ENCODE data around the gene AHRR. TPM values are rescaled to one million over a fixed set of nuclear protein-coding genes. Genes with fewer than 3 reads are reported as not detected.

The AHRR gene
- total RNA-seq, 1 donor from 2014 or later = not detected

DNA sequence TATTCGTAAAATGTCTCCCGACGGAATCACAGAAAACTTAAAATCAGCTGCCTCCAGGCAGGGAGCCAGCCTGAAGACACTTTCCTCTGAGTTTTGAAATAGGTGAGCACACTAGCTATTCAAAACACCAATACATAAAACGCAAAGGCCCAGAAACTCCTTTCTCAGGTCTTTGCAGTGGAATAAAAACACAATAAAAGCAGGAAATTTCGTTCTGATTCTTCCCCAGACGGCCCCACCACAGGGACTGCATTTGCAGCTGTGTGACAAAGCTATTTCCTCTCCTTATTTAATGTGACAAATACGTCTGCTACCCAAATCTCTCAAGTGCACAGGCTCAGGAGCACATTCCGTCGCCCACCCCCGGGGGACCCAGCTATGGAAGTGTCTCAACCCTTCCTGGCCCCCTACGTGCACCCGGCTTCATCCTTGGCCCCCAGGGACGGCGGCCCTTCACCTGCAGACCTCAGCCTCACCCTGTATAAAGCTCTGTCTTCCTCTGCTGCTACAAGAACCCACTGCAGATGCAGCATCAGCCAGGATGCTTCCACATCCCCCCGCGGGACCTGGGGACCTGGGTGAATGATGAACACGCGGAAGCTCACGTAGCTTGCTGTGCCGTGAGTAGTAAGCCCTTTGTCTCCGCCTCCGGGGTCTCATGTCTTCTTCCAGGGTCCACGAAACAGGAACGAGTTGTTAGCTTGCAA is 24.9 kb downstream of the AHRR start:
- no peak for TF ChIP-seq CTCF (IDR thresholded peaks at IDR 0.05)

GRCh38 chr5:347712-348284 is 26.3 kb downstream of the AHRR start:
- no peak for TF ChIP-seq CTCF (IDR thresholded peaks at IDR 0.05)
- DNase-seq (ENCODE audit: low spot score in 2 of 2) = no peak

More for the DNA sequence above, 24.9 kb downstream of the AHRR start:
- Histone ChIP-seq H3K4me3 (no peak overlapping the region), H3K4me1 (no peaks in the 10 kb centered on the region), H3K36me3 (no peaks in the 10 kb centered on the region), H3K27me3 (no peaks in the 10 kb centered on the region), H3K27ac (no peak overlapping the region), H3K9me3 (no peaks in the 10 kb centered on the region)
- DNase-seq (ENCODE audit: low spot score in 2 of 2) = no peak
- intact Hi-C loops (cut with DNase I) = no loop called here

DNA sequence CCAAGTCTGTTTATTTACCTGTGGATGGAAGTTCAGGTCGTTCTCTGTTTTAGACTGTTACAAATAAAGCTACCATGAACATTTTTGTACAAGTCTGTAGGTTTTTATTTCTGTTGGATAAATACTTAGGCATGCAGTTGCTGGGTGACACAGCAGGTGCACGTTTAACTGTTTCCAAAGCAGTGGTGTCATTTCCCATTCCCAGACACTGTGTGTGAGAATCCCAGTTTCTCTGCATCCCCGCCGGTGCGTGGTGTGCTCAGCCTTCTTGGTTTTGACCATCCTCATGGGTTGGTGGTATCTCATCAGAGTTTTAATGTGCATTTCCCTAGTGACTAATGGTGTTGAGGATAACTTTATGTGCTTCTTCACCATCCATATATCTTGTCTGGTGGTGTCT is 27.2 kb downstream of the AHRR start:
- no peak for DNase-seq (ENCODE audit: low spot score in 2 of 2)
- intact Hi-C loops (cut with DNase I) = no loop called here

More at GRCh38 chr5:347712-348284, 26.3 kb downstream of the AHRR start:
- no peaks in the 10 kb centered on the region for H3K4me1 ChIP-seq
- H3K27me3 ChIP-seq = no peaks in the 10 kb centered on the region
- intact Hi-C loops (cut with DNase I) = no loop called here
- H3K9me3 ChIP-seq = no peaks in the 10 kb centered on the region
- H3K27ac ChIP-seq = no peak overlapping the region
- H3K4me3 ChIP-seq = no peak overlapping the region
- H3K36me3 ChIP-seq = no peaks in the 10 kb centered on the region

GRCh38 chr5:350355-350754 is 28.8 kb downstream of the AHRR start:
- no peaks in the 10 kb centered on the region for H3K27me3 ChIP-seq
- no peak for TF ChIP-seq CTCF (IDR thresholded peaks at IDR 0.05)
- intact Hi-C loops (cut with DNase I) = no loop called here
- no peaks in the 10 kb centered on the region for H3K9me3 ChIP-seq
- no peaks in the 10 kb centered on the region for H3K36me3 ChIP-seq
- DNase-seq (ENCODE audit: low spot score in 2 of 2) = no peak
- H3K4me3 ChIP-seq = no peak overlapping the region
- no peak overlapping the region for H3K27ac ChIP-seq
- H3K4me1 ChIP-seq = no peaks in the 10 kb centered on the region

More for the DNA sequence above, 27.2 kb downstream of the AHRR start:
- no peaks in the 10 kb centered on the region for H3K27me3 ChIP-seq
- no peak overlapping the region for H3K4me3 ChIP-seq
- H3K27ac ChIP-seq = no peak overlapping the region
- H3K4me1 ChIP-seq = no peaks in the 10 kb centered on the region
- TF ChIP-seq CTCF (IDR thresholded peaks at IDR 0.05) = no peak
- H3K9me3 ChIP-seq = no peaks in the 10 kb centered on the region
- H3K36me3 ChIP-seq = no peaks in the 10 kb centered on the region

DNA sequence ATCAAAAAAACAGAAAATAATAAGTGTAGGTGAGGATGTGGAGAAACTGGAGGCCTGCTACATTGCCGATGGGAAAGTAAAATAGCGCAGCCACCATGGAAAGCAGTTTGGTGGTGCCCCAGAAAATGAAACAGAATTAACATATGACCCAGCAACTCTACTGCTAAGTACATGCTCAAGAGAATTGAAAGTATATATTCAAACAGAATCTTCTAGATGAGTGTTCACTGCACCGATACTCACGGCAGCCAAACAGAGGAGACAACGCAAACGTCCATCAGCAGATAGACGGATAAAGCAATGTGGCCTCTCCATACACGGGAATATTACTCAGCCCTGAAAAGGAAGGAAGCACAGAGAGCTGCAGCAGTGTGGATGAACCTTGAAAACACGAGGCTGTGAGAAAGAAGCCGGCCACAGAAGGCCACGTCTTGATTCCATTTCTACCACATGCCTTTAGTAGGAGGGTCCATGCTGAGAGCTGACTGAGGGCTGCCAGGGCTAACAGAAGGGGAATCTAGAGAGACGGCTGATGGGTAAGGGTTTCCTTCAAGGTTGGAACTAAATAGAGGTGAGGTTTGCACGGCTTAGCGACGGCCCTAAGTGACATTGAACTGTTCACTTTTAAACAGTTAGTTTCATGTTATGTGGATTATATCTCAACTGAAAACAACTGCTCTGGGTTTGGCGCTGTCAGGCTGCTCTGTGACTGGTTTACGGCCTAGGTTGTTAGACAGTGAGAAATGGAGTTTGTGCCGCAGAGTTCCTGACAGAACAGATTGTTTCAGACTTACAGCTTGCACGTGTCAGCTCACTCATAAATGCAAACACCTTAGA is 29.8 kb downstream of the AHRR start:
- no peak for DNase-seq (ENCODE audit: low spot score in 2 of 2)
- H3K36me3 ChIP-seq = no peaks in the 10 kb centered on the region
- TF ChIP-seq CTCF (IDR thresholded peaks at IDR 0.05) = no peak

More for the DNA sequence above, 29.8 kb downstream of the AHRR start:
- Histone ChIP-seq H3K4me3 (no peak overlapping the region), H3K9me3 (no peaks in the 10 kb centered on the region), H3K27me3 (no peaks in the 10 kb centered on the region), H3K27ac (no peak overlapping the region), H3K4me1 (no peaks in the 10 kb centered on the region)
- intact Hi-C loops (cut with DNase I) = no loop called here

All from ascending aorta (tissue), 2 donors.